ENCODE measurements around the gene ZNF396. TPM values are rescaled to one million over a fixed set of nuclear protein-coding genes. Genes with fewer than 3 reads are reported as not detected.

ZNF396 gene
- total RNA-seq, 2 donors from 2014 or later = 0.37 to 0.87 TPM

- Mint-ChIP-seq H3K27me3 (peaks cover 29% of the 10 kb centered on the region), H3K4me3 (no peak overlapping the region), H3K36me3 (ENCODE audit: low read depth) (no peaks in the 10 kb centered on the region), H3K27ac (no peak overlapping the region), H3K9me3 (no peaks in the 10 kb centered on the region), H3K4me1 (no peaks in the 10 kb centered on the region)
- ATAC-seq (replicated peaks) = no peak
Measured at GRCh38 chr18:35397976-35398375, 20.8 kb upstream of the ZNF396 start.

DNA sequence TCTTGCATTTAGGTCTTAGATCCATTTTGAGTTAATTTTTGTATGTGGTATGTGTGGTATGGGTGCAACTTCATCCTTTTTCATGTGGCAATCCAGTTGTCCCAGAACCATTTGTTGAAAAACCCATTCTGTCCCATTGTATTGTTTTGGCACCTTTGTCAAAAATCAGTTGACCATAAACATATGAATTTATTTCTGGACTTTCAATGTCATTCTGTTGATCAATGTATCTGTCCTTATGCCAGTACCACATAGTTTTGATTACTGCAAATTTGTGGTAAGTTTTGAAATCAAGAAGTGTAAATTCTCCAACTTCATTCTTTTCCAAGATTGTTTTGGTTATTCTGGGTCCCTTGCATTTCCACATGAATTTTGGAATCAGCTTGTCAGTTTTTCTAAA is 16.6 kb upstream of the ZNF396 start:
- H3K27ac Mint-ChIP-seq = no peak overlapping the region
- no peak overlapping the region for H3K4me3 Mint-ChIP-seq
- H3K9me3 Mint-ChIP-seq = no peaks in the 10 kb centered on the region
- peaks cover 27% of the 10 kb centered on the region for H3K27me3 Mint-ChIP-seq
- no peak for ATAC-seq (replicated peaks)
- no peaks in the 10 kb centered on the region for H3K36me3 Mint-ChIP-seq (ENCODE audit: low read depth)
- no peaks in the 10 kb centered on the region for H3K4me1 Mint-ChIP-seq

GRCh38 chr18:35392375-35392774 is 15.2 kb upstream of the ZNF396 start:
- Mint-ChIP-seq H3K36me3 (ENCODE audit: low read depth) (no peaks in the 10 kb centered on the region), H3K4me1 (no peaks in the 10 kb centered on the region), H3K27ac (no peak overlapping the region), H3K4me3 (no peak overlapping the region), H3K9me3 (no peaks in the 10 kb centered on the region), H3K27me3 (peaks cover 29% of the 10 kb centered on the region)
- ATAC-seq (replicated peaks) = no peak

DNA sequence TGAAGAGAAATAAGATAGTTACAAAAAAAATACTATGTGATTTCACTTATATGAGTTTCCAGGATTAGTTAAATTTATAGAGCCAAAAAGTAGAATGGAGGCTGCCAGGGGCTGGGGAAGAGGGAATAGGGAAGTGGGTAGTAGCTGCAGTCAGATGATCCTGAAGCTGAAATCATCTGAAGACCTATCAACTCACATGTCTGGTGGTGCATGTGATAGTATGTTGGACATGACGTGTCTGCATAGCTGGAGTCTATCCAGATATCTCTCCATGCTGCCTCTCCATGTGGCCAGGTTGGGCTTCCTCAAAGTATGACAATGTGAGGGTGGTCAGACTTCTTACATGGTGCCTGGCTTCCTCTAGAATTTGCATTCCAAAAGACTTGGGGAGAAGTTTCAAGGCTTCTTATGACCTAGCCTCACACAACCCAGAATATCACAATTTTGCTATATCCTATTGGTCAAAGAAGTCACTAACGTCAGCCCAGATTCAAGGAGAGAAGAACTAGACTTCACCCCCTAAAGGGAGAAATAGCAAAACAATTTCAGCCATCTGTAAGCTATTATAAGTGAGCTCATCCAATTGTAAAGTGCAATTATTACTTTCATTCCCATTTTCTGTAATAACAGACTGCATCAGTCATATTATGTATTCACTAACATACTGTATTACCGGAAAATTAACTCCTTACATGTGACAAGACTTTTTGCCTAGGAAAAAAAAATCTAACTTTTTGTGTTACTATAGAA is 14.0 kb upstream of the ZNF396 start:
- H3K9me3 Mint-ChIP-seq = no peaks in the 10 kb centered on the region
- no peak overlapping the region for H3K27ac Mint-ChIP-seq
- no peak for ATAC-seq (replicated peaks)
- no peak overlapping the region for H3K4me3 Mint-ChIP-seq
- peaks cover 29% of the 10 kb centered on the region for H3K27me3 Mint-ChIP-seq
- H3K36me3 Mint-ChIP-seq (ENCODE audit: low read depth) = no peaks in the 10 kb centered on the region
- no peaks in the 10 kb centered on the region for H3K4me1 Mint-ChIP-seq

- no peak for ATAC-seq (replicated peaks)
- peaks cover 28% of the 10 kb centered on the region for H3K27me3 Mint-ChIP-seq
- no peaks in the 10 kb centered on the region for H3K9me3 Mint-ChIP-seq
- no peaks in the 10 kb centered on the region for H3K4me1 Mint-ChIP-seq
- no peak overlapping the region for H3K27ac Mint-ChIP-seq
- H3K36me3 Mint-ChIP-seq (ENCODE audit: low read depth) = no peaks in the 10 kb centered on the region
- H3K4me3 Mint-ChIP-seq = no peak overlapping the region
Measured at GRCh38 chr18:35389095-35389618, 12.0 kb upstream of the ZNF396 start.

DNA sequence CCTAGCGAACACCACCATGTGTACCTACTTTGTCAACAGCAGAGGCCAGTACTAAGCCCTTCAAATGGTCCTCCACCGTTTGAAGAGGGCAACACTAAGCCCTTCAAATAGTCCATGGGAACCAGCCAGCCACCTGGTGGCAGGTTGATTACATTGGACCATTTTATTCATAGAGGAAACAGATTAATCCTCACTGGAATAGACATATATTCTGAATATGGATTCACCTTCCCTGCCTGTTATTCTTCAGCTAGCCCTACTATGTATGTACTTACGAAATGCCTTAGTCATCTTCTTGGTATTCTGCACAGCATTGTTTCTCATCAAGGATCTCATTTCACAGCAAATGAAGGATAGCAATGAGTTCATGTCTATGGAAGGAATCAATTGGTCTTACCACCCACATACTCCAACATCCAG is 10.0 kb upstream of the ZNF396 start:
- ATAC-seq (replicated peaks) = peak; percentile 21
- Mint-ChIP-seq H3K4me1 (no peaks in the 10 kb centered on the region), H3K36me3 (ENCODE audit: low read depth) (no peaks in the 10 kb centered on the region), H3K27me3 (peaks cover 30% of the 10 kb centered on the region), H3K9me3 (no peaks in the 10 kb centered on the region), H3K27ac (no peak overlapping the region), H3K4me3 (no peak overlapping the region)

GRCh38 chr18:35386600-35387100 is 9.5 kb upstream of the ZNF396 start:
- peaks cover 30% of the 10 kb centered on the region for H3K27me3 Mint-ChIP-seq
- no peak overlapping the region for H3K4me3 Mint-ChIP-seq
- no peaks in the 10 kb centered on the region for H3K9me3 Mint-ChIP-seq
- H3K4me1 Mint-ChIP-seq = no peaks in the 10 kb centered on the region
- no peak overlapping the region for H3K27ac Mint-ChIP-seq
- no peaks in the 10 kb centered on the region for H3K36me3 Mint-ChIP-seq (ENCODE audit: low read depth)
- ATAC-seq (replicated peaks) = peak; percentile 80

DNA sequence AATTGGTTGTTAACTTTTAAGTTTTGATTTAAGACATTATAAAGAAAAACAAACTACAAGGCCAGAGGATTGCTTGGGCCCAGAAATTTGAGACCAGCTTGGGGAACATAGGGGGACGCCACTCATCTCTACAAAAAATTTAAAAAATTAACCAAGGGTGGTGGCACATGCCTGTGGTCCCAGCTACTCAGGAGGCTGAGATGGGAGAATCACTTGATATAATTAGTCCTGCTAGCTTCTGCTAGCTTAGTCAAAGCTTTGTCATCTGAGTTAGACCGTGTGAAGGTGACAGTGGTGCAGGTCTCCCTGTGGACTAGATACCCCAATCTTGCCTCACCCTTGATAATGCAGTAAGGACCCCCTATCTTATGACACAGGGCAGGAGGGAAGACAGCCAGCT is 6.0 kb upstream of the ZNF396 start:
- no peak for ATAC-seq (replicated peaks)
- Mint-ChIP-seq H3K4me3 (no peak overlapping the region), H3K4me1 (no peaks in the 10 kb centered on the region), H3K9me3 (no peaks in the 10 kb centered on the region), H3K27me3 (peaks cover 18% of the 10 kb centered on the region), H3K36me3 (ENCODE audit: low read depth) (no peaks in the 10 kb centered on the region), H3K27ac (no peak overlapping the region)

DNA sequence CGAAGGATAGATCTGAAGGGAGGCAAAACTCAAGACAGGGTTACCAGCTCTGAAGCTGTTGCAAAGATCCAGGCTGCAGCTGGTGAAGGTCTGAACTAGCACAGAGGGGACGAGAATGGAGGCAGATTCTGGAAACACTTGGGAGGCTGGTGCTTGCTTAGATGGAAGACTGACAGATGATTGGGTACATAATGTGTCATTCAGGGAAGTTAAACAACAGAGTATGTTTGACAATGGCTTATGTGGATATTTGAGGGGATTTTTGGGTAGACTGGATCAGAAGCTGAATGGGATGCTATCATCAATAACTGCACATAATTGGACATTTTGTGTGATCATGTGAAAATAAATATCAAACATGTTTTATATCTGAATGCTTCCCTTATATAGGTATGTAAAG is 2.3 kb upstream of the ZNF396 start:
- Mint-ChIP-seq H3K27ac (no peak overlapping the region), H3K4me1 (no peaks in the 10 kb centered on the region), H3K4me3 (no peak overlapping the region), H3K36me3 (ENCODE audit: low read depth) (no peaks in the 10 kb centered on the region), H3K27me3 (peaks cover 8% of the 10 kb centered on the region), H3K9me3 (no peaks in the 10 kb centered on the region)
- no peak for ATAC-seq (replicated peaks)

GRCh38 chr18:35378574-35378896 is 1.4 kb upstream of the ZNF396 start:
- Mint-ChIP-seq H3K4me3 (no peak overlapping the region), H3K27me3 (peaks cover 3% of the 10 kb centered on the region), H3K36me3 (ENCODE audit: low read depth) (no peaks in the 10 kb centered on the region)

GRCh38 chr18:35377875-35378573 is 887 bp upstream of the ZNF396 start:
- H3K27ac Mint-ChIP-seq = peak overlapping the region; percentile 54
- ATAC-seq (replicated peaks) = no peak
- H3K9me3 Mint-ChIP-seq = no peaks in the 10 kb centered on the region
- H3K27me3 Mint-ChIP-seq = peaks cover 3% of the 10 kb centered on the region
- no peaks in the 10 kb centered on the region for H3K4me1 Mint-ChIP-seq
- H3K36me3 Mint-ChIP-seq (ENCODE audit: low read depth) = no peaks in the 10 kb centered on the region
- peak overlapping the region; percentile 76 for H3K4me3 Mint-ChIP-seq

More at GRCh38 chr18:35378574-35378896, 1.4 kb upstream of the ZNF396 start:
- no peaks in the 10 kb centered on the region for H3K4me1 Mint-ChIP-seq
- H3K27ac Mint-ChIP-seq = no peak overlapping the region
- ATAC-seq (replicated peaks) = no peak
- H3K9me3 Mint-ChIP-seq = no peaks in the 10 kb centered on the region

- ATAC-seq (replicated peaks) = peak; percentile 46
- H3K9me3 Mint-ChIP-seq = no peaks in the 10 kb centered on the region
- peaks cover 4% of the 10 kb centered on the region for H3K4me1 Mint-ChIP-seq
- peak overlapping the region; percentile 76 for H3K4me3 Mint-ChIP-seq
- peak overlapping the region; percentile 81 for H3K27ac Mint-ChIP-seq
- no peaks in the 10 kb centered on the region for H3K36me3 Mint-ChIP-seq (ENCODE audit: low read depth)
- H3K27me3 Mint-ChIP-seq = peaks cover 3% of the 10 kb centered on the region
Measured at GRCh38 chr18:35376393-35376741, 770 bp downstream of the ZNF396 start.

- Mint-ChIP-seq H3K4me3 (no peak overlapping the region), H3K4me1 (peaks cover 4% of the 10 kb centered on the region), H3K36me3 (ENCODE audit: low read depth) (no peaks in the 10 kb centered on the region), H3K9me3 (no peaks in the 10 kb centered on the region), H3K27ac (no peak overlapping the region), H3K27me3 (peaks cover 3% of the 10 kb centered on the region)
- no peak for ATAC-seq (replicated peaks)
Measured at GRCh38 chr18:35374708-35375107, 2.4 kb downstream of the ZNF396 start.

- no peaks in the 10 kb centered on the region for H3K27me3 Mint-ChIP-seq
- H3K27ac Mint-ChIP-seq = no peak overlapping the region
- ATAC-seq (replicated peaks) = peak; percentile 83
- H3K36me3 Mint-ChIP-seq (ENCODE audit: low read depth) = no peaks in the 10 kb centered on the region
- no peaks in the 10 kb centered on the region for H3K9me3 Mint-ChIP-seq
- H3K4me1 Mint-ChIP-seq = peaks cover 4% of the 10 kb centered on the region
- H3K4me3 Mint-ChIP-seq = no peak overlapping the region
Measured at GRCh38 chr18:35371412-35372195, 5.5 kb downstream of the ZNF396 start.

Data from activated T-helper 17 cell treated with anti-CD3 and anti-CD28 coated beads, Interleukin-2, amount 50 U/mL, for 72 hours (primary cell).